Measurements from ENCODE around the gene DUSP16.

The DUSP16 gene

DNA sequence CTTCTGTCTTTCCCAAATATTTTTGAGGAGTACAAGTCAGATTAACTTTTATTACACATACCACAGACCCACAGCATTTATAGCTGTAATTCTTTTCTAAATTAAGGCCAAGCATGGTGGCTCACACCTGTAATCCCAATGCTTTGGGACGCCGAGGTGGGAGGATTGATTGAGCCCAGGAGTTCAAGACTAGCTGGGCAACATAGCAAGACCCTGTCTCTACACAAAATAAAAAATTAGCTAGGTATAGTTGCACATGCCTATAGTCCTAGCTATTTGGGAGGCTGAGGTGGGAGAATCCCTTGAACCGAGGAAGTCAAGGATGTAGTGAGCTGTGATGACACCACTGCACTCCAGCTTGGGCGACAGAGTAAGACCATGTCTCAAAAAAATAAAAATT is 7.0 kb downstream of the DUSP16 start:
- H3K27me3 ChIP-seq (ENCODE audit: insufficient read depth, poor library complexity, severe bottlenecking) = no peaks in the 10 kb centered on the region
- TF ChIP-seq, protein P1, sequence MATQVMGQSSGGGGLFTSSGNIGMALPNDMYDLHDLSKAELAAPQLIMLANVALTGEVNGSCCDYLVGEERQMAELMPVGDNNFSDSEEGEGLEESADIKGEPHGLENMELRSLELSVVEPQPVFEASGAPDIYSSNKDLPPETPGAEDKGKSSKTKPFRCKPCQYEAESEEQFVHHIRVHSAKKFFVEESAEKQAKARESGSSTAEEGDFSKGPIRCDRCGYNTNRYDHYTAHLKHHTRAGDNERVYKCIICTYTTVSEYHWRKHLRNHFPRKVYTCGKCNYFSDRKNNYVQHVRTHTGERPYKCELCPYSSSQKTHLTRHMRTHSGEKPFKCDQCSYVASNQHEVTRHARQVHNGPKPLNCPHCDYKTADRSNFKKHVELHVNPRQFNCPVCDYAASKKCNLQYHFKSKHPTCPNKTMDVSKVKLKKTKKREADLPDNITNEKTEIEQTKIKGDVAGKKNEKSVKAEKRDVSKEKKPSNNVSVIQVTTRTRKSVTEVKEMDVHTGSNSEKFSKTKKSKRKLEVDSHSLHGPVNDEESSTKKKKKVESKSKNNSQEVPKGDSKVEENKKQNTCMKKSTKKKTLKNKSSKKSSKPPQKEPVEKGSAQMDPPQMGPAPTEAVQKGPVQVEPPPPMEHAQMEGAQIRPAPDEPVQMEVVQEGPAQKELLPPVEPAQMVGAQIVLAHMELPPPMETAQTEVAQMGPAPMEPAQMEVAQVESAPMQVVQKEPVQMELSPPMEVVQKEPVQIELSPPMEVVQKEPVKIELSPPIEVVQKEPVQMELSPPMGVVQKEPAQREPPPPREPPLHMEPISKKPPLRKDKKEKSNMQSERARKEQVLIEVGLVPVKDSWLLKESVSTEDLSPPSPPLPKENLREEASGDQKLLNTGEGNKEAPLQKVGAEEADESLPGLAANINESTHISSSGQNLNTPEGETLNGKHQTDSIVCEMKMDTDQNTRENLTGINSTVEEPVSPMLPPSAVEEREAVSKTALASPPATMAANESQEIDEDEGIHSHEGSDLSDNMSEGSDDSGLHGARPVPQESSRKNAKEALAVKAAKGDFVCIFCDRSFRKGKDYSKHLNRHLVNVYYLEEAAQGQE (IDR thresholded peaks at IDR 0.05; ENCODE audit: insufficient replicate concordance, low read depth) = no peak
- no peak for TF ChIP-seq SPI1 (IDR thresholded peaks at IDR 0.05; ENCODE audit: borderline replicate concordance, low read depth)
- TF ChIP-seq GABPA (IDR thresholded peaks at IDR 0.05; ENCODE audit: low read depth) = no peak
- TF ChIP-seq, protein P2, sequence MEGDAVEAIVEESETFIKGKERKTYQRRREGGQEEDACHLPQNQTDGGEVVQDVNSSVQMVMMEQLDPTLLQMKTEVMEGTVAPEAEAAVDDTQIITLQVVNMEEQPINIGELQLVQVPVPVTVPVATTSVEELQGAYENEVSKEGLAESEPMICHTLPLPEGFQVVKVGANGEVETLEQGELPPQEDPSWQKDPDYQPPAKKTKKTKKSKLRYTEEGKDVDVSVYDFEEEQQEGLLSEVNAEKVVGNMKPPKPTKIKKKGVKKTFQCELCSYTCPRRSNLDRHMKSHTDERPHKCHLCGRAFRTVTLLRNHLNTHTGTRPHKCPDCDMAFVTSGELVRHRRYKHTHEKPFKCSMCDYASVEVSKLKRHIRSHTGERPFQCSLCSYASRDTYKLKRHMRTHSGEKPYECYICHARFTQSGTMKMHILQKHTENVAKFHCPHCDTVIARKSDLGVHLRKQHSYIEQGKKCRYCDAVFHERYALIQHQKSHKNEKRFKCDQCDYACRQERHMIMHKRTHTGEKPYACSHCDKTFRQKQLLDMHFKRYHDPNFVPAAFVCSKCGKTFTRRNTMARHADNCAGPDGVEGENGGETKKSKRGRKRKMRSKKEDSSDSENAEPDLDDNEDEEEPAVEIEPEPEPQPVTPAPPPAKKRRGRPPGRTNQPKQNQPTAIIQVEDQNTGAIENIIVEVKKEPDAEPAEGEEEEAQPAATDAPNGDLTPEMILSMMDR (IDR thresholded peaks at IDR 0.05; ENCODE audit: insufficient read depth, low read length) = no peak
- no peak for TF ChIP-seq POLR2AphosphoS5 (IDR thresholded peaks at IDR 0.05; ENCODE audit: low read depth)
- H3K27ac ChIP-seq (replicated peaks) = no peak overlapping the region
- H3K4me3 ChIP-seq (replicated peaks; ENCODE audit: insufficient read depth, low read length) = no peak overlapping the region
- no peak for DNase-seq (ENCODE audit: low read depth in 1 of 2, low spot score in 1 of 2)

DNA sequence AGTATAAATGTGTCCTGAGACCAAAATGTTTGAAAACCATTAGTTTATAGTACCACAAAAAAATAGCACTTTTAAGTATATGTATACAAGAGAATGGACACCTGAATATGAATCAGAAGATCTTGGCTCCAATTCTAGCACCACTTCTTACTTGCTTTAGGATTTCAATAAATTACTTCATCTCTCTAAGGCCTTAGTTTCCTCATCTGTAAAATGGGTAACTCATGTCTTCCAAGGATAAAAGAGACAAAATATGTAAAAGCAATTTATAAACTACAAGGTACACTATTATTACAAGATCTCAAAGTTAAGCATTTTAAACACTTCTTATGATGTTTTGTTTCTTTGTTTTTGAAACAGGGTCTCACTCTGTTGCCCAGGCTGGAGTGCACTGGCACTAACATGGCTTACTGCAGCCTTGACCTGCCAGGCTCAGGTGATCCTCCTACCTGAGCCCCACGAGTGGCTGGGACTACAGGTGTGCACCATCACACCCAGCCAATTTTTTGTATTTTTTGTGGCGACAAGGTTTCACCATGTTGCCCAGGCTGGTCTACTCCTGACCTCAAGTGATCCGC is 9.4 kb downstream of the DUSP16 start:
- H3K27ac ChIP-seq (replicated peaks) = no peak overlapping the region
- no peaks in the 10 kb centered on the region for H3K27me3 ChIP-seq (ENCODE audit: insufficient read depth, poor library complexity, severe bottlenecking)
- no peak for TF ChIP-seq GABPA (IDR thresholded peaks at IDR 0.05; ENCODE audit: low read depth)
- TF ChIP-seq, protein P2 (IDR thresholded peaks at IDR 0.05; ENCODE audit: insufficient read depth, low read length) = no peak
- no peak for TF ChIP-seq POLR2AphosphoS5 (IDR thresholded peaks at IDR 0.05; ENCODE audit: low read depth)
- TF ChIP-seq, protein P1 (IDR thresholded peaks at IDR 0.05; ENCODE audit: insufficient replicate concordance, low read depth) = no peak
- TF ChIP-seq SPI1 (IDR thresholded peaks at IDR 0.05; ENCODE audit: borderline replicate concordance, low read depth) = no peak
- no peak overlapping the region for H3K4me3 ChIP-seq (replicated peaks; ENCODE audit: insufficient read depth, low read length)
- DNase-seq (ENCODE audit: low read depth in 1 of 2, low spot score in 1 of 2) = no peak

DNA sequence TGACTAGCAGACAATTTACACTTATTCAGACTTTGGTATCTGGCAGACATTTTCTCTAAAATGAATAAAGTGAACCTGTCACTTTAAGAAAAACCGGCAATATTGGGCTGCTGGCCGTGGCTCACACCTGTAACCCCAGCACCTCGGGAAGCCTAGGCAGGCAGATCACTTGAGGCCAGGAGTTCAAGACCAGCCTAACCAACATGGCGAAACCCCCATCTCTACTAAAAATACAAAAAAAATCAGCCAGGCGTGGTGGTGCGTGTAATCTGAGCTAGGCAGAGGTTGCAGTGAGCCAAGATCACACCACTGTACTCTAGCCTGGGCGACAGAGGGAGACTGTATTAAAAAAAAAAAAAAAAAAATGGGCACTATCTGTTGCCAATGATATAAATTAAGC is 11.5 kb downstream of the DUSP16 start:
- no peak for DNase-seq (ENCODE audit: low read depth in 1 of 2, low spot score in 1 of 2)
- no peak for TF ChIP-seq GABPA (IDR thresholded peaks at IDR 0.05; ENCODE audit: low read depth)
- TF ChIP-seq, protein P1 (IDR thresholded peaks at IDR 0.05; ENCODE audit: insufficient replicate concordance, low read depth) = no peak
- TF ChIP-seq, protein P2 (IDR thresholded peaks at IDR 0.05; ENCODE audit: insufficient read depth, low read length) = no peak
- no peak overlapping the region for H3K27ac ChIP-seq (replicated peaks)
- H3K4me3 ChIP-seq (replicated peaks; ENCODE audit: insufficient read depth, low read length) = no peak overlapping the region
- H3K27me3 ChIP-seq (ENCODE audit: insufficient read depth, poor library complexity, severe bottlenecking) = no peaks in the 10 kb centered on the region
